NCI-H2227 treated with DMSO at 0.1 percent for 48 hours (cell line): ENCODE results near the gene ARHGAP42.
"Not testable (repeated sequence)": the region's sequence is repeated elsewhere in the genome, so short reads cannot be mapped to it uniquely, and the experiment has no call there.

Source experiments
- DNase-seq: peaks from one replicate; lab custom pipeline; 2025; lab: John Stamatoyannopoulos, UW

ARHGAP42 gene

DNA sequence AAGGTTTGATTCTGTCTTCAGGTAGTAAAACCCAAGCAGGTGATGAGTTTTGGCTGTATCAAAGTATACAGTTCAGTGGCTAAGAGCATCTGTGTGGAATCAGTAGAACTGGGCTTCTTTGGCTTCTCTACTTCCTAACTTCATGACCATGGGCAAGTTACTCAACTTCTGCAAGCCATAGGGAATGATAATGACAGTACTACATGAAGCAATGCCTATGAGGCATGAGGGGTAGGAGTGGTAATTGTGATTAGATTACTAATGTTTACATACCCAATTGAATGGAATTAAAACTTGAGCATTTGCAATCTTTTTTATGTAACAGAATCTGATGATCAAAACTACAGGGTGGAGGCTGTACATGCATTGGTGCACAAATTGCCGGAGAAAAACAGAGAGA is 278.3 kb downstream of the ARHGAP42 start:
- DNase-seq, result no peak

DNA sequence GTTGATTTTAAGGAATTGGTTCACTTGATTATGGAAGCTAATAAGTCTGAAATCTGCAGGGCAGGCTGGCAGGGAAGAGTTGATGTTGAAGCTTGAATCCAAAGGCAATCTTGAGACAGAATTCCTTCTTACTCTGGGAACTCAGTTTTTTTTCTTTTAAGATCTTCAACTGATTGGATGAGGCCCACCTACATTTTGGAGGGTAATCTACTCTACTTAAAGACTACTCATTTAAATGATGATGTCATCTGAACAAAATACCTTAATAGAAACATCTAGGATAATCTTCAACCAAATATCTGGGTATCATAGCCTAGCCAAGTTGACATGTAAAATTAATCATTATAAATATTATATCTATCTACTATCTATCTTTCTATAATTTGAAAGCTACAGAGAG is 279.3 kb downstream of the ARHGAP42 start:
- no peak for DNase-seq

DNA sequence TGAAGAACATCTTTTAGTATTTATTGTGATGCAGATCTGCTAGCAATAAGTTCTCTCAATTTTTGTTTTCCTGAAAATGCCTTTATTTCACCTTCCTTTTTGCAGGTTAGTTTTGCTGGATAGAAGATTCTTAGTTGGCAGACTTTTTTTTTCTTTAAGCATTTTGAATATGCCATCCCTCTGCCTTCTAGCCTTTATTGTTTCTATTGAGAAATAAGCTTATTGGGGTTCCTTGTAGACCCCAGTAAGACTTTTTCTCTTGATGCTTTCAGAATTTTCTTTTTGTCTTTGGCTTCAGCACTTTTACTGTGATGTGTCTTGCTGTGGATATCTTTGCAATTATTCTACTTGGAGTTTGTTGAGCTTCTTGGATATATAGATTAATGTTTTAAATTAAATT is 281.9 kb downstream of the ARHGAP42 start:
- DNase-seq, result no peak

DNA sequence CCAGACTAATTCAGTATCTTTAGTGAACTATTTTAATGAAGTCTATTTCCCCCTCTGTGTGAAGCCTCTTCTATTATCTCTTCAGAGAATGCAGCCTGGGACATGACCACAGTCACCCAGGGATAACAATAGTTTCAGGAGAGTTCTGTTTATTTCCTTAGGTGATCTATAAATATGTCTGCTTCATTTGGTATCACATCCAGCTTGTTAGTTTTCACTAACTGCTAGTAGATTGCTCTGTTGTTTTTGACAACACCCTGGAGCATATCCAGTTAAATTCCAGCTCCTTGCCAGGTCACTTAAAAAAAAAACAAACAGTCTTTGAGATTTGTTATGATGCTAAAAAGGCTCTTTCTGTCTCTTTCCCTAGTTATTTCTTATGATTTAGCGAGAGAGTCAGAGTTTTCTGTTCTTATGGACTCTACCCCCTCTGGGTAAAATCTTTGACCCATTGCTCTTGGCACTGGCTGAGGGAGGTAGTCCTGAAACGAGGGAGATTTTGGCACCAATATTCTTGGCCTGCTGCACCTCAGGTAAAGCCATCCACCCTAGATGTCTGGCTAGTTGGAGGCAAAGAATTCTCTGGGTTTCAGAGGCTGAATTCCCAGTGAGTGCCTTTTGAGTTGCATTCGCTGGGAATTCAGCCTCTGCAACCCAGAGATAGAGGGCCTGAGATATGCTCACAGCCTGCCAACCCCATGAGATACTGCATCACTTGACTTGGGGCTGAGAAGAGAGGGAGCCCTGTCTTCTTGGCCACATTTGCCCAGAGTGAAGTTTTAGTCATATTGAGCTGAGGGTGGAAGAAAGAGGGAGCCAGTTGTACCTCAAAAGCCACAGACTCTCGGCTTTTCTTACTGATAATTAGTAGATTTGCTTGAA is 283.4 kb downstream of the ARHGAP42 start:
- no peak for DNase-seq

DNA sequence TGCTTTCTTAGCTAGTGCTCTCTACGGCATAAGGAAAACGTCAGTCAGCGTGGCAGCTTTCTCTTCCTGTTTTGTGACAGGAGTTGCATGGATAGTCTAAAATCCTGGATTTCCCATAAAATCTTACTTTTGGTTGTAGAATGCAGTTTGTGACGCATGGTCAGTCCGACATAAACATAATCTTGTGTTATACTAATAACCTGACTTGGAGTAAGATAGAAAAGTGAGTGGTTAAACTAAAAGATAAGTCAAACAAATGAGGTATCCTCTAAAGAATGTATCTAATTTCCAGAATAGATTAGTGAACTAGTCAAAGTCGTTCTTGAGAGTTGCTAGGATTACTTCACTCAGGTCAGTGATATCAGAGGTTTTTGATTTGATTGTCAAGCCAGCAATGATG is 285.0 kb downstream of the ARHGAP42 start:
- DNase-seq, result no peak

DNA sequence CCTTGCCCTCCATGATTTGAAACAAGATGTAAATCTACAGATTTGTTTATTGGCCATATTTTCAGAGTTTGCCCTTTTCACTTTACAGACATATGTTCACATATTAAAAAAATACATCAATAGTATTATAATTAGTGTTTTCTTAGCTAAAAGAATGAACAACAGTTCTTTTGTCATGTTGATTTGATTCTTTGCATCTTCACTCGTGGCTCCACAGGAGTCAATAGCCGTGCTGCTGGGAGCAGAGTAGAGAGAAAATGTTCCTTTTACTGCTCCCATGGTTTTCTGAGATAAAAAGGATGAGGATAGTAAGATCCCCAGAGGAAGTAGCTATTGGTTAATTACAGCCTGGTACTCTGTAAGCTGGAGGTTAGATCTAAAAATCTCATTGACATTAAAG is 291.4 kb downstream of the ARHGAP42 start:
- DNase-seq, result no peak

DNA sequence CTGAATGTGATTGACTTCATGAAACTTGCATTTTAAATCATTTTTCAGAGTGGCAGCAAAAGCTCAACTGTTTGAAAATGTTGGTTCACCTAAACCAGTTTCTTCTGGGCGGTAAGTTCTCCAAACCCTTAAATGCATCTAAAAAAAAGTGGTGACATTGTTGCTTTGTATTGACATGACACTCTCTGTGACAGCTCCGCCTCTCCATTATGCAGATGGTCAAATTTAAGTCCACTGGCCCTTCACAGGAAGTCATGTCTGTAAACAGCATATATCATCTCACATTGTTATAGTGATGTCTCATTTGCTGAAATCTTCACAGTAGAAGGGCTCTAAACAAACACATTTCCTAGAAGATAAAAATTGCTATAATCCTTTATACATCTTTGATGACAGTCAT is 291.9 kb downstream of the ARHGAP42 start:
- DNase-seq, result no peak

DNA sequence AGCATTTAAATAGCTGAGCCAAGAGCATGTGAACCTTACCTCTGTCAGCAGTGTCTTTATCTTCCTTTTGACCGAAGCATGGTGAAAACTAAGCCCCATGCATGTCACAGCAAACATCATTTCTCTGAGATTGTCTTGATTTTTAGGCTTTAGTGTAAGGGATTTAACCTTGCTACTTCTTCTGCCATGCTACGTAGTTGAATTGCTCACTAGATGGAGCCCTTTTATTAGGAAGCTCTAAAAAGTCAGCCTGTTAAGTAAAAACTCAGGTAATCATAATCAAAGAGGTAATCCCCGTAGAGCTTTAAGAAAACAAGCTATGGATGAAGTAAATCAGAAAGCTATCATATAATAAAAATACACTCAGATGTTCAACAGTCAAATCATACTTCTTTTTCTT is 293.1 kb downstream of the ARHGAP42 start:
- no peak for DNase-seq

DNA sequence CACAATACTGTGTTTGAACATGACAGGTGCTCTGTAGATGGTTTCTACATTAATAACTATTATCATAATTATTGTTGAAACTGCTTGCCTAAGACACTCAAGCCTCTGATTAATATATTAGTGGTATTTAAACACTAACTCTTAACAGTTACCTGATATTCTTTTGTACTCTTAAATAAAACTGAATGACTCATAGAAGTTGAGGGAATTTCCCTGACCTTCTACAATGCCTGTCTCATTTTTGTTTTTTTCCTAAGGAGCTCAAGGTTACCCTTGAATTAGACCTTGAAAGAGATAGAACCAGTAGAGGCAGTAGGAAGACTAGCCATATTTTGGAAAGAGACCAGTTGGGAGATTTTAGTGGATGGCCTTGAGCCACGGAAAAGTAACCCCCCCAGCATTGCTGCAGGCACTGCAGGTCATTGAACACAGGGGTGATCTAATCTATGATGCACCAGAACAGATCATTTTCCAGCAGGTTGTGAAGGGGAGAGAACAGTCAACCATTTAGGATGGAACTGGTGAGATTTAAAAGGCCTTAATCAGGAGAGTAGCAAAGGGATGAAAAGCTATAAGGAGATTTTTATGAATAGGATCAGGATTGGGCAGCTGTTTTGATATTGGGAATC is 294.2 kb downstream of the ARHGAP42 start:
- DNase-seq, result no peak

DNA sequence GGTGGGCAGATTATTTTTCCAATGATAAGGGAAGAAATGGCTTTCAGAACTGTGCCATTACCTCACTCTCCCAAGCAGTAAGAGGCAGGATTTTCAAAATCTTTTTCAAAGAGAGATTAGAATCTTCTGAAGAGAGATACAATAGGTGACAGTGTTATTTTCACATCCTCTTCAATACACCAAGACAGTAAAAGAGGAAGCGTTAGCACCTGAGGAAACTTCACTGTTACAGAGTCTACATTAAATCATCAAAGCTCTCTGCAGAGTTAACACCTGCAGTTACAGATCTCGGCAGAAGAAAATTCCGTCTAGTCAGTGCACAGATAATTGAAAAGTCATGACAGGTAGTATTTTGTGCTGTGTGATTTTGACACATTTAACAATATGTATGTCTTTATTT is 297.6 kb downstream of the ARHGAP42 start:
- no peak for DNase-seq

DNA sequence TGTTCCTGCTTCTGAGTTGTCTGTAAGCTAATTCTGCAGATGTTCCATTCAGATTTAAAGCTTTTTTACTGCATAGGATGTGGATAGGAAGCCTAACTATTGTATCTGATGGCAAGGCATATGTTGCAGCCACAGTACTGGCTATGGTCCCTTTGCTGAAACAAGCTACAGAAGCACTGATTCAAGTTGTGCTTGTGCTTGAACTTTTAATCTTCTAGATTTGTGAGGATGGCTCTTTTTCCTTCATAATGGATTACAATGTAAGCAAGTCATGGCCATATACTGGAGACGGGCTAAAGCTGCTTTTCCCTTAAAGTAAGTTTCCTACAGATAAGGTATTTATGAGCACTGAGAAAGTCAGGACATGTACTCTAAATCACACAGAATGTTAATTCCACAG is 303.8 kb downstream of the ARHGAP42 start:
- no peak for DNase-seq

DNA sequence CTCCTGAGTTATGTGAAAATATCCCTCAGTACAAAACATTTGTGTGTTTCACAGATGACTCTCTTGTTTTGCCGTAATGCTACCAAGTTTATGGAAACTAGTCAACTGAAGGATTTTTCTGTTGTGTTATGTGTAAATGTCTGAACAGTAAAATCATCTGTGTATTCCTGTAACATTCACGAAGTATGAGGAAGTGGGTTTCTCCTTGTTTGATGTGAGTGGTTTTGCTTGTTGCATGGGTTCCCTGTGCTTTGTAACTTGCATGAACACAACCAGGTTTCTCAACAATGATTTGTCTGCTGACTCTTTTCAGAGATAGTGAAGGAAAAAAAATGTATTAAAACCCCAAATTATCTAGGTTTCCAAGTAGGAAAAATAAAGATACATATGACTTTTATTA is 304.5 kb downstream of the ARHGAP42 start:
- DNase-seq, result no peak

DNA sequence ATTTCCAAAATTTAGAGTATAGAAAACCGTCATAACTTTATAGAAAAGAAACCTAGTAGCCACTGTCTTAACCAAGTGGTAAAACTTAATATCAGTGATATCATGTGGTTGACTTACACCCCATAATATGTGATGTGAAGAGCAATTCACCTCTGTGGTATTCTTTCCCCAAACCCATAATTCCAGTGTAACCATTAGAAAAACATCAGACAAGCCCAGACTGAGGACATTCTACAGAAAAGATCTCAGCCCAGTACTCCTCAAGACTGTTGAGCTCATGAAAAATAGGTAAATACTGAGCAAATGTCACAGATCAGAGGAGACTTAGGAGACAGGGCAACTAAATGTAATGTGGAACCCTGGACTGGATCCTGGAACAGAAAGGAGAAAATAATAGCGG is 307.9 kb downstream of the ARHGAP42 start:
- DNase-seq, result no peak

DNA sequence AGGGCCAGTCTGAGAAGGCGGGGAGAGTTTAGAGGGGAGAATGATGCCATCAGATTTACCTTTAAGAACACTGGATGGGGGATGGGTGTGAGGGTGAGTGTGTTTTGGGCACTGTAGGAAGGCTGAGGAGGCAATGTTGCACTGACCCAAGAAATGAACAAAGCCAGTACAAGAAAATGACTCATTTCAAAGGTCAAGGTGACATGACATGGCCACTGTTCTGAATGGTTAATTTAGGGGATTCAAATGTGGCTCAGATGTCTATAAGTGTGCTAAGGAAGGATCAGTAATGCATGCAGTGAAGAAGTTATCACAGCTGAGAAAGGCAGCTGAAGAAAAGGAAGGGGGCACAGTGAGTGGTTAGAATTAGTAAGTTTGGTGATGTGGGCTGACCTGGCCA is 312.7 kb downstream of the ARHGAP42 start:
- no peak for DNase-seq

DNA sequence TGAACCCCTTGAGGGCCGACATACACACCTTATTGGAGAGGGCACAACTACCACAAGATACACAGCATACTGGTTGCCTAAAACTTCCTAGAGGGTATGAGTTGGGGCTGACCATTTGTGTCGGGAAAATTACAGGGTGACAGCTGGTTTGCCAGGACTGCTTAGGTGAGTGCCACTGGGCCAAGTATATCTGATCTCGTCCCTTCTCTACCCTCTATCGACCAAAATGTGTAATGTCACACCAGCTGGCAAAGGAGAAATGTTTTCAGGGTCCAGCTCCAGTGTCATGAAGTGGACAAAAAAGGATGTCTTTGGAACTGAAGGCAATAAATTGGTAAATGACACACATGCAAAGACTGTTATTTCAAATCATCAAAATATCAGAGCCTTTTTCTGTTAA is 316.4 kb downstream of the ARHGAP42 start:
- DNase-seq, result no peak

DNA sequence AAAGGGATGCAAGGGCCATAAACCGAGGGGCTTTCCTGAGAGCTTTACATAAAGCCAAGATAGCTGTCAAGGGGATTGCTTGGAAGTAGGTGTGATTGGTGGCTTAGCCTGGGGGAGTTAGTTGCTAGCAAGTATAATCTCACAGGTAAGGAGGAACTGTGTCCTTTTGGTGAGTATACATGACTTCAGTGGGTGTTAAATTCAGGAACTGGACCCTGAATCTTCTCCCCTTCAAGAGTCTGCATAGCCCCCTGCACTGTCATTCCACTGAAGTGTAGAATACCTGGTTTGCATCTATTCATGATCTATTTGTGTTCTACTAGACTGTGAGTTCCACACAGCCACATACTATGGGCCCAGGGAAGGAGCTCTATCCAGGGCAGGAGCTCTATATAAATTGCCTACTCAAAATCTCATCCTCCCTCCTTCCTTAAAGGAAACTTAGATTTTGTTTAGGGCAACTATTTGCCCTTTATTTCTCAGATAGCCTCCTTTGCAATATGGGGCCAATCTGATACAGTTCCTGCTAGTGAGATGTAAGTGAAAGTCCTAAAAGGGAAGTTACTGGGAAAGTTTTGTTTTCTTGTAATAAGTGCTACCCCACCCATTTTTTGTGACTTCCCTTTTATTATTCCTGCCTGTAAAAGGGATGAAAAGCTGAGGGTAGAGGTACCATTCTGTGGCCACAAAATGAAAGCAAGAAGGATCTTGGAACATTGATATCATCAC is 322.0 kb downstream of the ARHGAP42 start:
- no peak for DNase-seq

DNA sequence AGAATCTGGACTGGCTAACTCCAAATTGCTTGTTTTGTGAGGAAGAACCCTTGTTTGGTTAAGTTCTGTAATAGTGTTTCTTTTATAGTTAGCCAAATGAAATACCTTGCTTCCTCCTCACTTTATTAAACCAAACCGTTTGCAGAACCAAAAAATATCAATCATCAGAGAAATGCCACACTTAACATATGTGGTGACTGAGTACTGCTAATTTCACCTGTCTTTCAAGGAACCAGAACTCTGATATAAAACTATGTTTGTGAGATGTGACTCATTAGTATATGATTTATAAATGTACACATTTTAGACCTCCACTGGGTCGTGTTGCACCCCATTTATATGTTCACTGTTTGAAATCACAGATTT is 322.6 kb downstream of the ARHGAP42 start:
- DNase-seq, result no peak

DNA sequence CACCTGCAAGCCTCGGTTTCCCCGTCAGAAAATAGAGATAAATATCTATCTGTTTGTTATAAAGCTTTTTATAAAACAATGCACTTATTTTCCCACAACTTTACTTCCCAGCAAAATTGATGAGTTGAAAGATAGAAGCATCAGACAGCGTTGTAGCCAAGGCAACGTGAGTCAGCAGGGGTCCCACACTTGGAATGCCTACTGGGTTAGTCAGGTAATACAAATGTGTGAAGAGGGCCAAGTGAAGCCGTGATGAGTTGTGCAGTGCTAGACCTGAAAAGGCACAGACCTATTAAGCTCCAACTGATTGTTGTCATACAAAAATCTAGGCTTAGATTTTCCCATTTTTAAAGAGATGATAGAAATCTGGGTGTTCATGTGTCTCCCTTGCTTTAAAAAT is 323.8 kb downstream of the ARHGAP42 start:
- no peak for DNase-seq

DNA sequence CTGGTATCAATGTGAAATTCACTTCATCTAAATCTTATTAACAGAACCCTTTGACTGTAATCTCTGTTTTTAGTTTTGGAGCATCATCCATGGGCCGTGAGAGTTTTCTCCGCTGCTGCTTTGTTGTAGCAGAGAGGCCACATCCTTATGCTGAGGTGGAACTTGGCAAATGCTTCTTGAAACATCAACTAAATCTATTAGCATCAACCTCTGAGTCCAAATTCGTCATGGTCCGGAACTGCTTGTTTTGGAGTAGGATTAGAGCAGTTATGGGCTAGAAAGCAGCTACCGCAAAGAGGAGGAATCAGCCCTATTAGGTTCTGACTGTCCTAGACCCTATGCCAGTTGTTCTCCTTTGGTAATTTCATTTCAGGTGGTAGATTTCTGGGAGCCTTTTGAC is 324.8 kb downstream of the ARHGAP42 start:
- DNase-seq, result no peak

DNA sequence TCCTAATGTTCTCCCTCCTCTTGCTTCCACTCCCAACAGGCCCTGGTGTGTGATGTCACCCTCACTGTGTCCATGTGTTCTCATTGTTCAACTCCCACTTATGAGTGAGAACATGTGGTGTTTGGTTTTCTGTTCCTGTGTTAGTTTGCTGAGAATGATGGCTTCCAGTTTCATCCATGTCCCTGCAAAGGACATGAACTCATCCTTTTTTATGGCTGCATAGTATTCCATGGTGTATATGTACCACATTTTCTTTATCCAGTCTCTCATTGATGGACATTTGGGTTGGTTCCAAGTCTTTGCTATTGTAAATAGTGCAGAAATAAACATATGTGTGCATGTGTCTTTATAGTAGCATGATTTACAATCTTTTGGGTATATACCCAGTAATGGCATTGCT is 326.6 kb downstream of the ARHGAP42 start:
- not testable (repeated sequence) for DNase-seq

DNA sequence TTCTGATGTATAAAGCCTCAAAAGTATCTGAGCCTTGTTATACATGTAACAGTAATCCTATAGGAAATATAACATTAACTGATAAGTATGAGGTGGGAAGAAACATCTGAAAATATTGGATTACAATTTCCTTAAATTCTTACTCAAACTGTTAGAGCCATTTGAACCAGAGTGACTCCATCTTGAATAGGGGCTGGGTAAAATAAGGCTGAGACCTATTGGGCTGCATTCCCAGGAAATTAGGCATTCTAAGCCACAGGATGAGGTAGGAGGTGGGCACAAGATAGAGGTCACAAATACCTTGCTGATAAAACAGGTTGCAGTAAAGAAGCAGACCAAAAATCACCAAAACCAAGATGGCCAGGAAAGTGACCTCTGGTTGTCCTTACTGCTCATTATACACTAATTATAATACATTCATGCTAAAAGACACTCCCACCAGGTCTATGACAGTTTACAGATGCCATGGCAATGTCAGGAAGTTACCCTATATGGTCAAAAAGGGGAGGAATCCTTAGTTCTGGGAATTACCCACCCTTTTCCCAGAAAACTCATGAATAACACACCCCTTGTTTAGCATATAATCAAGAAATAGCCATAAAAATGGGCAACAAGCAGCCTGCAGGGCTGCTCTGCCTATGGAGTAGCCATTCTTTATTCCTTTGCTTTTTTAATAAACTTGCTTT is 327.7 kb downstream of the ARHGAP42 start:
- no peak for DNase-seq

DNA sequence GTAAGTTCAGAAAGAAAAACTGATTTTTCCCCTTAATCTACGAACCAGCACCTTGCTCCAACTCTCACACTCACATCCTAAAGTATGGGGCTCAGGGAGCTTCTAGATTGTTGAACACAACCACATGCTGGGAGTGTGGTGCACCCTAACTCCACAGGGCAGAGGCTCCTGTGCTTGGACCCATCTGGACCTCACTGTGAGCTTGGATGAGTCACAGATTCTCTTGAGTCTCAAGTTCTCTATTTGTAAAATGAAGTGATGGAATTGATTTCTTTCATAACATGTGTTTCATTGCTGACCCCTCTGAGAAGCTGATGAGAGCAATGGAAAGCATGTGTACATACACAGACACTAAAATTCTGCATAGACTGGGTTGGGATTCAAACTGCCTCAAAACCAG is 332.8 kb downstream of the ARHGAP42 start:
- DNase-seq, result no peak

DNA sequence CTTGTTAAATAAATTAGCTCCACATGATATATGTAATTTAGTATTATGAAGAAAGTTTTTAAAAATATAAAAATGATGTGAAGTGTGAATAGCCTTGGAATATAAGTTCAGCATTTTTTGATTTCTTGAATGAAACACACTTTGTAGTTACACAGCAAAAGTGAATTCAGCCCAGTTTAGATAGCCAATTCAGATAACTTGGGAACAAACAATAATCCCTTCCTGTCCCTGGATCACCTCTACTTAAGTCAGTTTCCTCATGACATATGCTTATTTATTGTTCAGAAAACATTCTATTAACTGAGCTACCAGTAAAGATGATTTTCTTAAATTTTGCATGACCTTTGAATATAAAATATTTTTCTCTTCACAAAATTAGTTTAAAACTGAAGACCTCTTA is 335.2 kb downstream of the ARHGAP42 start:
- no peak for DNase-seq
